ENCODE data around the gene N4BP2L1. TPM values are rescaled to one million over a fixed set of nuclear protein-coding genes. Genes with fewer than 3 reads are reported as not detected.

Gene N4BP2L1
- total RNA-seq, 4 donors from 2014 or later = 2.2 to 23.6 (median 10.6) TPM

DNA sequence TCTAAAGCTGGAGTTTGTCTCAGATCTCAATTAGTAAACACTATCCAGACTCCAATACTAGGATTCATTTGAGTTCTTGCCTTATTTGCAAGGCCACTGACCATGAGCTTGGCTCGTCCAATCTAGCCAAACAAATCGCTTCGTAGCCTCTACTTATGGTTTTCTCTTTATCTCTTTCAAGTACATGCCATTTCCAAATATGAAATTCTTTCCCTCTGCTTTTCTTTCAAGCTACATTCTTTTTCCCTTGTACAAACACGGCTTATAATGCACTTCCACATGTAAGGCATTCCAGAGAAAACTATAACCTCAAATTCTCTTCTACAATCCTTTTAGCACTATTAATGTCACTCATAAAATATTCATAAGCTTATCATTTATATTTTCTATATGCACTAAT lies 10.9 kb upstream of the N4BP2L1 start:
- Histone ChIP-seq H3K9me3 (no peaks in the 10 kb centered on the region), H3K36me3 (peaks cover 0 to 13% (median 0%) of the 10 kb centered on the region in 3 donors), H3K4me1 (no peaks in the 10 kb centered on the region), H3K27ac (no peak overlapping the region), H3K4me3 (no peak overlapping the region), H3K27me3 (no peaks in the 10 kb centered on the region)
- TF ChIP-seq POLR2A (IDR thresholded peaks at IDR 0.05) = no peak
- TF ChIP-seq, protein P1, sequence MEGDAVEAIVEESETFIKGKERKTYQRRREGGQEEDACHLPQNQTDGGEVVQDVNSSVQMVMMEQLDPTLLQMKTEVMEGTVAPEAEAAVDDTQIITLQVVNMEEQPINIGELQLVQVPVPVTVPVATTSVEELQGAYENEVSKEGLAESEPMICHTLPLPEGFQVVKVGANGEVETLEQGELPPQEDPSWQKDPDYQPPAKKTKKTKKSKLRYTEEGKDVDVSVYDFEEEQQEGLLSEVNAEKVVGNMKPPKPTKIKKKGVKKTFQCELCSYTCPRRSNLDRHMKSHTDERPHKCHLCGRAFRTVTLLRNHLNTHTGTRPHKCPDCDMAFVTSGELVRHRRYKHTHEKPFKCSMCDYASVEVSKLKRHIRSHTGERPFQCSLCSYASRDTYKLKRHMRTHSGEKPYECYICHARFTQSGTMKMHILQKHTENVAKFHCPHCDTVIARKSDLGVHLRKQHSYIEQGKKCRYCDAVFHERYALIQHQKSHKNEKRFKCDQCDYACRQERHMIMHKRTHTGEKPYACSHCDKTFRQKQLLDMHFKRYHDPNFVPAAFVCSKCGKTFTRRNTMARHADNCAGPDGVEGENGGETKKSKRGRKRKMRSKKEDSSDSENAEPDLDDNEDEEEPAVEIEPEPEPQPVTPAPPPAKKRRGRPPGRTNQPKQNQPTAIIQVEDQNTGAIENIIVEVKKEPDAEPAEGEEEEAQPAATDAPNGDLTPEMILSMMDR (IDR thresholded peaks at IDR 0.05) = no peak
- WGBS, 2 donors = 86 to 94% methylated on average over 4 of the region's 4 CpGs
- intact Hi-C loops (cut with DNase I) = no loop called here
- DNase-seq = no peak

DNA sequence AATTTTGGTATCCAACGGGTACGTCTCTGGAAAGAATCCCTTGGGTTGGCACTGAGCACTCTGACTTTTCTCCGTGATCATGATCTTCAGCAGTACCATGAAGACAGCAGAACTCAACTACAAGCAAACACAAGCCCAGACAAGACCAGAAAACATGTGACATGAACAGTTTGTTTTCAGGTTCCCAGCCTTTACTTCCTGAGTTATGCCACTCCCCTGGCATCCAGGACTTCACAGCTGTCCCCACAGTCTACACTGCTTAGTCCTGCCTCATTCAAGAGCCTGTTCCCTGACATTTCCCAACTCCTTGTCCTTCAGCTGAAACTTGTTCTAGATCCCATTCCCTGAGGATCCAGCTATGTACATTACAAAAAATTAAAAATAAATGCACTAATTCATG lies 4.9 kb upstream of the N4BP2L1 start:
- 25 to 59% methylated on average over 3 of the region's 3 CpGs for WGBS, 2 donors
- intact Hi-C loops (cut with DNase I) = no loop called here

DNA sequence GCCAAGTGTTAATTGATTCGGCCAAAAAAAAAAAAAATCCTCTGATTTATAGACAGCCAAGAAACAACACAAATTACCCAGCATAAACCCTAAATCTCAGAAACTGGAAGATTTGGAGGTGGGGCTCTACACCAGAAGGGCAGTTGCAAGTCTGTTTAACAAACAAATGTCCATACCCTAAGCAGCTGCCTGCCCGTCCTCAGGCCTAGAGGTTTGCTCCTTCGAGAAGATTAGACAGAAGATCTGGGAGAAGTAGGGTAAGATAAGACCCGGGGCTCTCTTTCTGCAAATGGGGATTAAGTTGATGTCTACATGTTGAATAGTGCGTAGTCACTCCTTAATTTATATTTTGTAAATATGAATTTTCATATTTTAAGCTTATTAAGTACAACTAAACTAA lies 3.4 kb upstream of the N4BP2L1 start:
- Histone ChIP-seq H3K36me3 (peaks cover 0 to 13% (median 0%) of the 10 kb centered on the region in 3 donors), H3K27me3 (no peaks in the 10 kb centered on the region), H3K27ac (no peak overlapping the region), H3K4me3 (no peak overlapping the region), H3K4me1 (peaks cover 3 to 20% (median 8%) of the 10 kb centered on the region in 3 donors), H3K9me3 (no peaks in the 10 kb centered on the region)
- intact Hi-C loops (cut with DNase I) = no loop called here
- no peak for DNase-seq
- TF ChIP-seq POLR2A (IDR thresholded peaks at IDR 0.05) = no peak
- TF ChIP-seq, protein P1 (IDR thresholded peaks at IDR 0.05) = no peak
- 92 to 93% methylated on average over 5 of the region's 5 CpGs for WGBS, 2 donors

More for the DNA sequence above, 4.9 kb upstream of the N4BP2L1 start:
- Histone ChIP-seq H3K4me1 (peaks cover 3 to 14% (median 6%) of the 10 kb centered on the region in 3 donors), H3K27ac (peak overlapping the region in 1 of 4 donors; percentile 28), H3K27me3 (no peaks in the 10 kb centered on the region), H3K4me3 (no peak overlapping the region), H3K36me3 (peaks cover 0 to 13% (median 0%) of the 10 kb centered on the region in 3 donors), H3K9me3 (no peaks in the 10 kb centered on the region)
- TF ChIP-seq, protein P1 (IDR thresholded peaks at IDR 0.05) = no peak
- no peak for TF ChIP-seq POLR2A (IDR thresholded peaks at IDR 0.05)
- DNase-seq = no peak

DNA sequence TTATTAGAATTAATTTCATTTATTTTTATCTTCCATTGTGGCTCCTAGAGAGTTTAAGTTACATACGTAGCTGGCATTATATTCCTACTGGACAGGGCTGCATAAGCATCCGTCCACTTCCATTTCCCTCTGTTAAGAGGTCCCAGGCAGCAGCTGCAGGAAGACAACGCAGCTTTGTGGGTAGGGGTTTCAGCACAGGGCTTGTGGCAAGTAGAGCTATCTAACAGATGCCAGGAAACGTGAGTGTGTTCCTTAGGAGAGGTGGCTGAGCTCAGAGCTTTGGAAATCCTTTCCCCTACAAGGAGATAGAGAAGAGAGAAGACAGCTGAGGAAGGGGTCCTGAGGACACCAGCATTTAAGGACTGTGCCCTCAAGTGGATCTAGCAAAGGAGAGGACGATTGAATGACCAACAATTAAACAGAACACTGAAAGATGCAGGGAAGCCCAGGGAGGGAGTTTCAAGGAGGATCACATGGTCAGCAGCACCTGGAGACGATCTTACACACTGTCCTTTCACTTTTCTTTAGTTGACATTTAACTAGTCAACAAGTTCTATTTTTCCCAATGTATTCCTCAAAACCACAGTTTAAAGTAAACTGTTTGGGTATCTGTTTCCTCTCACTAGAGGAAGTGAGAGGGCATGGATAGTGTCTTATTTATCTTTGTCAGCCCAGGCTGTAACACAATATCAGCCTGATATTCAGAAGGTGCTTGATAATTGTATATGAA lies 2.3 kb upstream of the N4BP2L1 start:
- H3K9me3 ChIP-seq = no peaks in the 10 kb centered on the region
- 64 to 81% methylated on average over 6 of the region's 6 CpGs for WGBS, 2 donors
- no peak overlapping the region for H3K4me3 ChIP-seq
- H3K36me3 ChIP-seq = peaks cover 0 to 6% (median 0%) of the 10 kb centered on the region in 3 donors
- no peaks in the 10 kb centered on the region for H3K27me3 ChIP-seq
- TF ChIP-seq, protein P1 (IDR thresholded peaks at IDR 0.05) = no peak
- no peak for TF ChIP-seq POLR2A (IDR thresholded peaks at IDR 0.05)
- H3K27ac ChIP-seq = no peak overlapping the region
- H3K4me1 ChIP-seq = peaks cover 3 to 32% (median 17%) of the 10 kb centered on the region in 3 donors
- intact Hi-C loops (cut with DNase I) = no loop called here
- DNase-seq = no peak

DNA sequence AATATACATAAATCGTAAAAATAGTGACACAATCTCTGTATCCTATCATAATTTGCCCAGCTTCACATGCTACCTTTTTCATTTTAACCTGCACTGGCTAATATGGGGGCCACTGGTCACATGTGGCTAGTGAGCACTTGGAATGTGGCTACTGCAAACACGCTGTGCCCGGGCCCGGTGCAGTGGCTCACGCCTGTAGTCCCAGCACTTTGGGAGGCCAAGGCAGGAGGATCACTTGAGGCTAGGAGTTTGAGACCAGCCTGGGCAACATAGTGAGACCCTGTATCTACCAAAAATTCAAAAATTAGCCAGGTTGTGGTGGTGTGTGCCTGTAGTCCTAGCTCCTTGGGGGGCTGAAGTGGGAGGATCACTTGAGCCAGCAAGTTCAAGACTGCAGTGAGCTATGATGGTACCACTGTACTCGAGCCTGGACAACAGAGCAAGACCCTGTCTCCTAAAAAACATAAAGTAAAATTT lies 1.5 kb upstream of the N4BP2L1 start:
- no peaks in the 10 kb centered on the region for H3K36me3 ChIP-seq
- intact Hi-C loops (cut with DNase I) = no loop called here
- H3K9me3 ChIP-seq = no peaks in the 10 kb centered on the region
- H3K27me3 ChIP-seq = no peaks in the 10 kb centered on the region
- H3K4me3 ChIP-seq = no peak overlapping the region
- peak overlapping the region in 2 of 4 donors; percentile 94 to 95 for H3K27ac ChIP-seq
- TF ChIP-seq, protein P1 (IDR thresholded peaks at IDR 0.05) = no peak
- TF ChIP-seq POLR2A (IDR thresholded peaks at IDR 0.05) = no peak
- no peak for DNase-seq
- 90 to 97% methylated on average over 6 of the region's 6 CpGs for WGBS, 2 donors
- H3K4me1 ChIP-seq = peaks cover 3 to 35% (median 17%) of the 10 kb centered on the region in 3 donors
